K562 (cell line): Measurements from ENCODE around the gene STX3. TPM values are rescaled to one million over a fixed set of nuclear protein-coding genes. Genes with fewer than 3 reads are reported as not detected.

Source experiments
- C11orf30 ChIP-seq: fragments of 450-650 bp; IDR thresholded peaks from 2 replicates; pipeline ENCODE4 v1.6.1; 2016; ENCODE audit warnings: low read depth, mild to moderate bottlenecking
- EHMT2 ChIP-seq: fragments of 450-650 bp; IDR thresholded peaks from 2 replicates; pipeline ENCODE4 v1.6.1; 2018; ENCODE audit warnings: antibody characterized with exemption
- EWSR1 ChIP-seq: fragments of 450-650 bp; IDR thresholded peaks from 2 replicates; pipeline ENCODE4 v1.6.1; 2018; ENCODE audit warnings: borderline replicate concordance, mild to moderate bottlenecking, low read depth, moderate library complexity; ENCODE audit not compliant: partially characterized antibody
- JUNB ChIP-seq: fragments of 450-650 bp; formaldehyde crosslinking; conservative IDR thresholded peaks from 2 replicates; pipeline ENCODE4 v1.4.0; 2020; ENCODE audit warnings: mild to moderate bottlenecking
- MEIS2 ChIP-seq: fragments of 450-650 bp; IDR thresholded peaks from 2 replicates; pipeline ENCODE4 v1.6.1; 2014; ENCODE audit warnings: mild to moderate bottlenecking; ENCODE audit not compliant: partially characterized antibody
- NCOA2 ChIP-seq, 2 experiments: fragments of 450-650 bp; IDR thresholded peaks; 2 replicates each; pipeline ENCODE4 v1.6.1; 2018; ENCODE audit warnings: mild to moderate bottlenecking in 2 of 2, moderate library complexity in 1 of 2; ENCODE audit not compliant: partially characterized antibody in 2 of 2
- NFATC3 ChIP-seq: fragments of 450-650 bp; IDR thresholded peaks from 2 replicates; pipeline ENCODE4 v1.6.1; 2017; ENCODE audit warnings: mild to moderate bottlenecking
- PCBP1 ChIP-seq: fragments of 200-400 bp; formaldehyde crosslinking; IDR thresholded peaks from 2 replicates; pipeline ENCODE4 v1.6.1; 2018; ENCODE audit warnings: mild to moderate bottlenecking, low read depth, low read length; ENCODE audit not compliant: poor library complexity, severe bottlenecking
- PHF21A ChIP-seq: fragments of 450-650 bp; IDR thresholded peaks from 2 replicates; pipeline ENCODE4 v1.6.1; 2017; ENCODE audit warnings: low read depth, borderline replicate concordance
- POLR3G ChIP-seq: IDR thresholded peaks from 2 replicates; pipeline ENCODE4 v1.6.1; 2011; ENCODE audit not compliant: insufficient read length, insufficient replicate concordance; ENCODE audit errors: extremely low read depth
- RFX1 ChIP-seq: fragments of 450-650 bp; IDR thresholded peaks from 2 replicates; pipeline ENCODE4 v1.6.1; 2016; ENCODE audit warnings: mild to moderate bottlenecking, moderate library complexity
- SAFB ChIP-seq: fragments of 200-400 bp; formaldehyde crosslinking; IDR thresholded peaks from 2 replicates; pipeline ENCODE4 v1.6.1; 2017; ENCODE audit warnings: low read depth, low read length, borderline replicate concordance
- SMARCB1 ChIP-seq: IDR thresholded peaks from 2 replicates; pipeline ENCODE4 v1.6.1; 2011; ENCODE audit warnings: improper control_type of control experiment, low read depth; ENCODE audit not compliant: insufficient read length
- SPI1 ChIP-seq: IDR thresholded peaks from 2 replicates; pipeline ENCODE4 v1.6.1; 2011; ENCODE audit warnings: low read depth, low read length, control low read depth, borderline replicate concordance
- SRSF9 ChIP-seq: fragments of 200-400 bp; formaldehyde crosslinking; IDR thresholded peaks from 2 replicates; pipeline ENCODE4 v1.6.1; 2017; ENCODE audit warnings: low read depth, low read length, borderline replicate concordance
- TAF15 ChIP-seq: fragments of 200-400 bp; formaldehyde crosslinking; IDR thresholded peaks from 2 replicates; pipeline ENCODE4 v1.6.1; 2017; ENCODE audit warnings: mild to moderate bottlenecking, low read depth, low read length, moderate library complexity
- TAF9B ChIP-seq: fragments of 450-650 bp; IDR thresholded peaks from 2 replicates; pipeline ENCODE4 v1.6.1; 2018; ENCODE audit warnings: mild to moderate bottlenecking; ENCODE audit not compliant: partially characterized antibody
- TEAD4 ChIP-seq, 2 experiments: sonication (generic) in 1 of 2; formaldehyde crosslinking in 1 of 2; IDR thresholded peaks; 2 replicates each; pipeline versions ENCODE4 v1.6.1 to v1.8.0; 2012 to 2022; ENCODE audit warnings: borderline replicate concordance in 1 of 2, inconsistent platforms in 1 of 2, low read length in 1 of 2, mild to moderate bottlenecking in 1 of 2, missing genetic modification reagents in 1 of 2
- U2AF1 ChIP-seq: fragments of 200-400 bp; formaldehyde crosslinking; optimal IDR thresholded peaks from 2 replicates; pipeline ENCODE3; 2017; ENCODE audit warnings: mild to moderate bottlenecking, low read depth, low read length, moderate library complexity
- U2AF2 ChIP-seq: fragments of 200-400 bp; formaldehyde crosslinking; optimal IDR thresholded peaks from 2 replicates; pipeline ENCODE3; 2017; ENCODE audit warnings: low read depth, mild to moderate bottlenecking, low read length
- ZNF282 ChIP-seq: sonication (generic); formaldehyde crosslinking; IDR thresholded peaks from 2 replicates; pipeline ENCODE4 v1.8.1; 2023; ENCODE audit warnings: missing genetic modification reagents
- ZNF57 ChIP-seq: fragments of 450-650 bp; formaldehyde crosslinking; IDR thresholded peaks from 2 replicates; pipeline ENCODE4 v1.4.0; 2020; ENCODE audit warnings: mild to moderate bottlenecking, moderate library complexity
- ZNF830 ChIP-seq: fragments of 250-450 bp; sonication (Bioruptor Pico); IDR thresholded peaks from 2 replicates; pipeline ENCODE4 v1.5.0; 2021; ENCODE audit warnings: mild to moderate bottlenecking
- polyA plus RNA-seq, 8 experiments: library from polyadenylated mRNA; depleted of rRNA in 4 of 8; stranded (reverse) in 5 of 8; unstranded in 3 of 8; fragments of >200 nt; fragmentation: Nextera tagmentation in 2 of 8; fragmentation: Illumina TruSeq in 1 of 8; extraction: Ambion mirVana in 2 of 8; extraction: Trizol in 1 of 8; gene quantifications; 2 replicates each; pipeline versions ENCODE4 v1.2.1 to v1.2.3, GENCODE V29; 2011 to 2014; ENCODE audit warnings: inconsistent platforms in 1 of 8, missing spikeins in 1 of 8
- total RNA-seq, 7 experiments: library from RNA; depleted of rRNA in 6 of 7; stranded (reverse); fragments of >200 nt in 6 of 7; fragmentation: Illumina TruSeq in 2 of 7; extraction: Trizol in 2 of 7; gene quantifications; 2 replicates each; pipeline versions ENCODE4 v1.2.1 to v1.2.3, GENCODE V29; 2011 to 2021; ENCODE audit warnings: low replicate concordance in 1 of 7
- TF ChIP-seq, protein P1 (sequence below): fragments of 200-800 bp; sonication (Bioruptor generic); IDR thresholded peaks from 2 replicates; pipeline ENCODE4 v1.6.1; 2017; ENCODE audit warnings: missing genetic modification characterization, missing compliant biosample characterization
- TF ChIP-seq, protein P2 (sequence below): fragments of 250-450 bp; sonication (Bioruptor Pico); IDR thresholded peaks from 2 replicates; pipeline ENCODE4 v1.5.0; 2021; ENCODE audit warnings: mild to moderate bottlenecking, moderate library complexity

STX3 gene
- total and polyA plus RNA-seq, 9 of the 15 experiments (the other 6 are each of a cell fraction or from before 2014, with no cell fraction given), result 12.0 to 91.6 (median 48.7) TPM

DNA sequence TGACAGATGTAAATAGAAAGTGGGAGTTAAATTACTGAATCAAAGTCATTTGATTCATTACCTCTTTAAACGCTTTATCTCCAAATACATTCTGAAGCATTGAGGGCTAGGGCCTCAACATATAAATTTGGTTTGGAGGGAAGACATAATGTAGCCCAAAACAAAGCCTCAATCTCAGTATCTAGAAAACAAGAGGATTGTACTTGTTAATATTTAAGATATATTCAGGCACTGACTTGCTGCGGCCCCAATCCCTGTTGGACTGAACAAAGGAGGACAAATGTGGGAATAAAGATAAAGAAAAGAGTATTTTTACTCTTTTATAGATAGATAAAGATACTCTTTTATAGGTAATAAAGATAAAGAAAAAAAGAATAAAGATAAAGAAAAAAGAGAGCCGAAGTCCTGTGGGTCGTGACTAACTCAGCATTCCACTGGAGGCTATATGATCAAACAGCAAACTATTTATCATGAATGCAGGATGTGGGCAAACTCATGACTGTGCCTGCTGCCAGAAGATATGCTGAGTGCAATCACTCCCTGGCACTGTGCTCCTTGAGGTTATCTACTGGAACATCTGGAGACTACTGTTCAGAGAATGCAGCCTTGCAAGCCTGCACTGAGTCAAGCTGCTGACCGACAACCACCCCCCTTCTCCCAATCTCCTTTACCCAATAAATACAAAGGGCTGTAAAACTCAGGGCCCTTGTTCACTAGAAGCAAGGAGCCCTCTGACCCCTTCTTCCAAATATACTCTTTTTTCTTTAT, 48.5 kb upstream of the STX3 start (continued):
- TF ChIP-seq SPI1 (no peak), C11orf30 (peak; percentile 42; the same call in 1 of the 2 replicates), POLR3G (no peak), NFATC3 (0 out of 2 replicates have a peak, but pooled peaks have one; percentile 47), PHF21A (no peak), JUNB (no peak), U2AF1 (no peak), RFX1 (no peak), SAFB (no peak), MEIS2 (peak; percentile 82), NCOA2 (IDR thresholded peaks at IDR 0.05; ENCODE audit: partially characterized antibody in 2 of 2) (peak; percentile 60 to 73), U2AF2 (no peak), EWSR1 (no peak), SRSF9 (no peak), ZNF830 (CRISPR knock-in tag) (no peak), TAF9B (peak; percentile 49), SMARCB1 (no peak), PCBP1 (no peak), ZNF282 (no peak), ZNF57 (no peak), TEAD4 (IDR thresholded peaks at IDR 0.05; ENCODE audit: low read length) (peak; percentile 99), TEAD4 (CRISPR knock-in tag; IDR thresholded peaks at IDR 0.05; ENCODE audit: borderline replicate concordance) (no peak), EHMT2 (0 out of 2 replicates have a peak, but pooled peaks have one; percentile 21), TAF15 (no peak)
- TF ChIP-seq, protein P1, sequence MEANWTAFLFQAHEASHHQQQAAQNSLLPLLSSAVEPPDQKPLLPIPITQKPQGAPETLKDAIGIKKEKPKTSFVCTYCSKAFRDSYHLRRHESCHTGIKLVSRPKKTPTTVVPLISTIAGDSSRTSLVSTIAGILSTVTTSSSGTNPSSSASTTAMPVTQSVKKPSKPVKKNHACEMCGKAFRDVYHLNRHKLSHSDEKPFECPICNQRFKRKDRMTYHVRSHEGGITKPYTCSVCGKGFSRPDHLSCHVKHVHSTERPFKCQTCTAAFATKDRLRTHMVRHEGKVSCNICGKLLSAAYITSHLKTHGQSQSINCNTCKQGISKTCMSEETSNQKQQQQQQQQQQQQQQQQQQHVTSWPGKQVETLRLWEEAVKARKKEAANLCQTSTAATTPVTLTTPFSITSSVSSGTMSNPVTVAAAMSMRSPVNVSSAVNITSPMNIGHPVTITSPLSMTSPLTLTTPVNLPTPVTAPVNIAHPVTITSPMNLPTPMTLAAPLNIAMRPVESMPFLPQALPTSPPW, result peak; percentile 95
- TF ChIP-seq, protein P2, sequence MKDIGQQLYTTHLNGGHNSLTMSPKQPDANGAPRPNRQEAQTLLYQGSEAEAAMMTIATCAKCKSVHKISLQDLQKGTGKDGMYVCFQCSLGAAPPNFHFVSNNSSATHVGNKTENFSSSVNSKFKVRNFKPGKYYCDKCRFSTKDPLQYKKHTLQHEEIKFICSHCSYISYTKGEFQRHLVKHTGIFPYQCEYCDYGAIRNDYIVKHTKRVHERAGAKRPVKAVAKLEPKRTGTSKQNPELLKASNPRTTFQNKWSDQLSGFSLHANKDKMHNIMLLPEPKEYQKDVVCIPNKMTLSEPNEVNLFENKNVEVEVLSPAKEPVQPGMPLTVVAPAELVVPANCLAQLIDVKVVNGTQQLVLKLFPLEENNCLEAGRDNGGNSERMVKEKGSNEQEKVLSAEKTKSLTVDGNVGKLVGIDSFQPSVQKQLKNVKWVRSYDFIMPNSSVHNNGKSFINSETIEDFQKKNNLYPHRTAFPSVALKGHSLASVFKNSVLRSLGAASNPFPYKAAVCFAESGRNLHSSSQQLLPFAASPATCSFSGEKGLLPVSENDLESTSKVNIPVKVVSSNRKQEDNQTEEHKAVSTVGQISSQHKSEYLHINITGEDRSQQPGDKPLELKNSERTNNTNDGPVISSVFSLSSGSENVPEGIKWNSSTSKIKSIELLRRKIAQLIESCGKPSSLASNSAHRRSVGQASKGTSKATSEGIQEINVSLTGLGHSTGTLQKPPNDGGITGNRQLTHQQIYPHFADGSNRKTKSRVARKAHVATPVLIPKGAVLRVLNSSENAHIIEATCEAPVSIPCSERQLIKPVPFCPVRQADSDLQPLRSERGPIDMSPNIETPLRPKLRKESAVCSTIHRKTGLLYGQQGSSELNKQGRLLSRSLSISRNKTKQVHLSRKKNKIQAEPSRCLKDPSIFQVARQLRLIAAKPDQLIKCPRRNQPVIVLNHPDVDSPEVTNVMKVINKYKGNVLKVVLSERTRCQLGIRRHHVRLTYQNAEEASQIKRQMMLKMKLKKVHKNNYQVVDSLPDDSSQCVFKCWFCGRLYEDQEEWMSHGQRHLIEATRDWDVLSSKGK, result no peak
